ENCODE data around the gene CARNS1. TPM values are rescaled to one million over a fixed set of nuclear protein-coding genes. Genes with fewer than 3 reads are reported as not detected.

CARNS1 gene
- polyA plus RNA-seq, 1 donor (not counting 4 experiments of a cell fraction or from before 2014, with no cell fraction given): not detected

- Histone ChIP-seq H3K4me3 (ENCODE audit: control insufficient read depth in 2 of 3, extremely low read depth in 1 of 3, insufficient read depth in 2 of 3, low read depth in 1 of 3, low read length in 3 of 3) (no peak overlapping the region), H3K9me3 (ENCODE audit: control insufficient read depth, low read depth, low read length) (no peaks in the 10 kb centered on the region), H4K20me1 (ENCODE audit: control insufficient read depth, extremely low read depth, insufficient read depth, low read length) (no peaks in the 10 kb centered on the region), H3K4me2 (ENCODE audit: control insufficient read depth, extremely low read depth, insufficient read depth, low read depth, low read length) (no peak overlapping the region), H3K4me1 (ENCODE audit: control insufficient read depth, extremely low read depth, insufficient read depth, low read length) (peaks cover 22% of the 10 kb centered on the region), H3K36me3 (ENCODE audit: control insufficient read depth in 2 of 2, extremely low read depth in 1 of 2, insufficient read depth in 2 of 2, low read length in 2 of 2) (no peaks in the 10 kb centered on the region), H3K27me3 (ENCODE audit: control insufficient read depth, extremely low read depth, insufficient read depth, low read length) (peaks cover 12% of the 10 kb centered on the region), H3K79me2 (ENCODE audit: control insufficient read depth, insufficient read depth, low read length) (no peaks in the 10 kb centered on the region), H3K9me1 (ENCODE audit: control insufficient read depth, extremely low read depth, insufficient read depth, low read length) (no peaks in the 10 kb centered on the region), H2AFZ (ENCODE audit: control insufficient read depth, low read length) (no peak overlapping the region), H3K9ac (ENCODE audit: control insufficient read depth, extremely low read depth, insufficient read depth, low read length) (no peak overlapping the region), H3K27ac (ENCODE audit: control insufficient read depth, insufficient read depth, low read length) (no peak overlapping the region)
- TF ChIP-seq EZH2 (IDR thresholded peaks at IDR 0.05; ENCODE audit: low read length) (no peak), CTCF (optimal IDR thresholded peaks at IDR 0.05 in 1 of 3, IDR thresholded peaks at IDR 0.05 in 1 of 3, conservative IDR thresholded peaks at IDR 0.05 in 1 of 3; ENCODE audit: extremely low read depth in 1 of 3, insufficient read depth in 2 of 3, low read length in 3 of 3) (no peak)
- dilution Hi-C loops (cut with MboI; ENCODE audit: extremely low pct_ligation_motif_present, low sequenced_read_pairs): no loop called here
- FAIRE-seq: no peak
- DNase-seq (ENCODE audit: low read depth, low spot score): no peak
Measured at GRCh38 chr11:67418476-67419281, 3.2 kb downstream of the CARNS1 start.

GRCh38 chr11:67419325-67420049 is 4.0 kb downstream of the CARNS1 start:
- dilution Hi-C loops (cut with MboI; ENCODE audit: extremely low pct_ligation_motif_present, low sequenced_read_pairs): no loop called here
- Histone ChIP-seq H3K4me2 (ENCODE audit: control insufficient read depth, extremely low read depth, insufficient read depth, low read depth, low read length) (no peak overlapping the region), H3K9ac (ENCODE audit: control insufficient read depth, extremely low read depth, insufficient read depth, low read length) (no peak overlapping the region), H3K27ac (ENCODE audit: control insufficient read depth, insufficient read depth, low read length) (no peak overlapping the region), H4K20me1 (ENCODE audit: control insufficient read depth, extremely low read depth, insufficient read depth, low read length) (no peaks in the 10 kb centered on the region), H3K79me2 (ENCODE audit: control insufficient read depth, insufficient read depth, low read length) (no peaks in the 10 kb centered on the region), H3K4me3 (ENCODE audit: control insufficient read depth in 2 of 3, extremely low read depth in 1 of 3, insufficient read depth in 2 of 3, low read depth in 1 of 3, low read length in 3 of 3) (no peak overlapping the region), H2AFZ (ENCODE audit: control insufficient read depth, low read length) (no peak overlapping the region), H3K27me3 (ENCODE audit: control insufficient read depth, extremely low read depth, insufficient read depth, low read length) (peaks cover 12% of the 10 kb centered on the region), H3K9me3 (ENCODE audit: control insufficient read depth, low read depth, low read length) (no peaks in the 10 kb centered on the region), H3K9me1 (ENCODE audit: control insufficient read depth, extremely low read depth, insufficient read depth, low read length) (no peaks in the 10 kb centered on the region), H3K36me3 (ENCODE audit: control insufficient read depth in 2 of 2, extremely low read depth in 1 of 2, insufficient read depth in 2 of 2, low read length in 2 of 2) (no peaks in the 10 kb centered on the region), H3K4me1 (ENCODE audit: control insufficient read depth, extremely low read depth, insufficient read depth, low read length) (peaks cover 22% of the 10 kb centered on the region)
- DNase-seq (ENCODE audit: low read depth, low spot score) (no peak), FAIRE-seq (no peak)
- TF ChIP-seq EZH2 (IDR thresholded peaks at IDR 0.05; ENCODE audit: low read length) (no peak), CTCF (optimal IDR thresholded peaks at IDR 0.05 in 1 of 3, IDR thresholded peaks at IDR 0.05 in 1 of 3, conservative IDR thresholded peaks at IDR 0.05 in 1 of 3; ENCODE audit: extremely low read depth in 1 of 3, insufficient read depth in 2 of 3, low read length in 3 of 3) (no peak)

Data from keratinocyte (primary cell).